HepG2 (cell line): Measurements from ENCODE around the gene ELP4. TPM values are rescaled to one million over a fixed set of nuclear protein-coding genes. Genes with fewer than 3 reads are reported as not detected.

ENCODE experiments used
- ATAC-seq: fragments of 200-7000 bp; cut with Tn5 transposase; 3 replicates; pipeline ENCODE4 v1.9.1; 2020; ENCODE audit warnings: mild to moderate bottlenecking, moderate library complexity
- BruUV-seq: library from RNA; stranded (reverse); fragments of 400-500 nt; replicated peaks from 2 replicates; lab custom pipeline; 2021; lab: Mats Ljungman, UMichigan
- CTCF ChIA-PET: fragments of 300-600 bp; formaldehyde crosslinking; extraction: SDS; loops from one replicate; lab custom pipeline; 2021; ENCODE audit warnings: low total read pairs, inconsistent platforms, low intra/inter-chr PET ratio; lab: Yijun Ruan, JAX
- POLR2A ChIA-PET: fragments of 350-600 bp; sonication (Branson Sonifier 250); formaldehyde crosslinking; loops from one replicate; lab custom pipeline; 2020; ENCODE audit warnings: antibody characterized with exemption, inconsistent platforms; lab: Yijun Ruan, JAX
- DNase-seq: peaks from one replicate; pipeline ENCODE4 v3.0.0-alpha.2; 2015; ENCODE audit warnings: low spot score
- FAIRE-seq: peaks from 3 replicates; lab custom pipeline; 2011; peaks lifted over from hg19 to GRCh38; lab: Jason Lieb, UNC
- H2AFZ ChIP-seq: one replicate; pipeline ENCODE4 v1.6.1; 2011; ENCODE audit warnings: low read length, inconsistent platforms
- H3K27ac ChIP-seq: fragments of 300-600 bp; 3 replicates; pipeline ENCODE4 v1.8.0; 2011; ENCODE audit warnings: mixed run types, mild to moderate bottlenecking, mixed read lengths, low read length, inconsistent platforms; ENCODE audit not compliant: insufficient read depth; ENCODE audit errors: extremely low read length
- H3K27me3 ChIP-seq, 2 experiments: fragments of 200-600 bp in 1 of 2; 2 replicates in 1 of 2; 3 replicates in 1 of 2; pipeline versions ENCODE4 v1.6.0 to v1.8.0; 2011; ENCODE audit warnings: low read length in 2 of 2, mild to moderate bottlenecking in 2 of 2, moderate library complexity in 2 of 2, inconsistent platforms in 1 of 2; ENCODE audit not compliant: insufficient read depth in 2 of 2, control insufficient read depth in 1 of 2
- H3K36me3 ChIP-seq, 2 experiments: fragments of 200-600 bp in 1 of 2; replicated peaks in 1 of 2; 2 replicates in 1 of 2; 3 replicates in 1 of 2; pipeline versions ENCODE4 v1.5.1 to v1.8.0; 2011; ENCODE audit warnings: low read length in 2 of 2, inconsistent platforms in 1 of 2; ENCODE audit not compliant: insufficient read depth in 2 of 2, control insufficient read depth in 1 of 2
- H3K4me1 ChIP-seq: 2 replicates; pipeline ENCODE4 v1.5.1; 2012; ENCODE audit warnings: low read length, inconsistent platforms; ENCODE audit not compliant: insufficient read depth
- H3K4me2 ChIP-seq: 2 replicates; pipeline ENCODE4 v1.6.0; 2011; ENCODE audit warnings: low read depth, low read length, inconsistent platforms
- H3K4me3 ChIP-seq, 3 experiments: fragments of 200-600 bp in 1 of 3; sonication (generic), shearing (Covaris generic) in 1 of 3; replicated peaks in 1 of 3; 2 replicates each; pipeline ENCODE4 v1.5.1; 2011 to 2016; ENCODE audit warnings: low read length in 3 of 3, inconsistent platforms in 2 of 3, low read depth in 2 of 3, mild to moderate bottlenecking in 2 of 3, control low read depth in 1 of 3, mixed read lengths in 1 of 3; ENCODE audit not compliant: insufficient read depth in 1 of 3
- H3K79me2 ChIP-seq: one replicate; pipeline ENCODE4 v1.6.1; 2011; ENCODE audit warnings: low read length, inconsistent platforms; ENCODE audit not compliant: insufficient read depth
- H3K9ac ChIP-seq: 2 replicates; pipeline ENCODE4 v1.6.0; 2011; ENCODE audit warnings: mild to moderate bottlenecking, low read depth, low read length, inconsistent platforms; ENCODE audit not compliant: insufficient read depth
- H3K9me3 ChIP-seq: 2 replicates; pipeline ENCODE4 v1.5.1; 2012; ENCODE audit warnings: mild to moderate bottlenecking, low read length
- H4K20me1 ChIP-seq: 2 replicates; pipeline ENCODE4 v1.6.0; 2011; ENCODE audit warnings: inconsistent platforms, mild to moderate bottlenecking, low read length, moderate library complexity; ENCODE audit not compliant: insufficient read depth
- CREB3 ChIP-seq: sonication (generic); formaldehyde crosslinking; IDR thresholded peaks from 2 replicates; pipeline ENCODE4 v1.5.0; 2020; ENCODE audit warnings: missing genetic modification reagents
- DNMT3B ChIP-seq: conservative IDR thresholded peaks from 2 replicates; pipeline ENCODE4 v1.6.1; 2016; ENCODE audit warnings: missing biosample characterization, control low read depth
- KDM1A ChIP-seq: IDR thresholded peaks from 2 replicates; pipeline ENCODE4 v1.6.1; 2016; ENCODE audit warnings: missing compliant biosample characterization
- NBN ChIP-seq: fragments of 450-650 bp; conservative IDR thresholded peaks from 2 replicates; pipeline ENCODE4 v1.6.1; 2017
- ZBTB33 ChIP-seq: sonication (generic); formaldehyde crosslinking; IDR thresholded peaks from 2 replicates; pipeline ENCODE4 v1.4.0; 2020; ENCODE audit warnings: missing genetic modification reagents
- ZMAT3 ChIP-seq: sonication (generic); formaldehyde crosslinking; conservative IDR thresholded peaks from 2 replicates; pipeline ENCODE4 v1.7.0; 2021; ENCODE audit warnings: missing genetic modification reagents
- ZNF225 ChIP-seq: sonication (generic); formaldehyde crosslinking; IDR thresholded peaks from 2 replicates; pipeline ENCODE4 v1.4.0; 2020; ENCODE audit warnings: mild to moderate bottlenecking, missing genetic modification reagents
- ZNF556 ChIP-seq: sonication (generic); formaldehyde crosslinking; IDR thresholded peaks from 2 replicates; pipeline ENCODE4 v1.4.0; 2020; ENCODE audit warnings: mild to moderate bottlenecking, missing genetic modification reagents, borderline replicate concordance
- ZSCAN30 ChIP-seq: sonication (generic); formaldehyde crosslinking; IDR thresholded peaks from 2 replicates; pipeline ENCODE4 v1.5.0; 2020; ENCODE audit warnings: mild to moderate bottlenecking, missing genetic modification reagents
- WGBS: methylation state at CpG from one replicate; pipeline ENCODE4 v1.1.6; 2017; ENCODE audit warnings: low lambda C conversion rate; 5-methylcytosine and 5-hydroxymethylcytosine counted together
- in situ Hi-C: cut with HindIII; loops from 2 replicates; pipeline ENCODE4 v1.10.0; 2017; ENCODE audit warnings: low pct_unique_long_range_greater_than_20kb; ENCODE audit not compliant: extremely low pct_ligation_motif_present
- intact Hi-C: fragments of 100-400 bp; cut with micrococcal nuclease; formaldehyde crosslinking; loops from one replicate; pipeline ENCODE4 v1.10.0; 2022; ENCODE audit not compliant: unreplicated experiment
- polyA plus RNA-seq, 8 experiments: library from polyadenylated mRNA; depleted of rRNA in 3 of 8; stranded (reverse) in 7 of 8; unstranded in 1 of 8; fragments of >200 nt; fragmentation: Illumina TruSeq in 4 of 8; extraction: Trizol in 4 of 8; gene quantifications; 2 replicates each; pipeline versions ENCODE4 v1.2.1 to v1.2.3, GENCODE V29; 2011 to 2016; ENCODE audit warnings: low read depth in 4 of 8, missing spikeins in 1 of 8, mixed read lengths in 1 of 8; ENCODE audit not compliant: insufficient read depth in 1 of 8
- total RNA-seq, 5 experiments: library from RNA; depleted of rRNA; stranded (reverse); fragments of >200 nt; fragmentation: Illumina TruSeq; extraction: Trizol; gene quantifications; 2 replicates each; pipeline ENCODE4 v1.2.3, GENCODE V29; 2016; ENCODE audit warnings: low read depth in 1 of 5
- TF ChIP-seq, protein P1 (sequence below): sonication (generic); formaldehyde crosslinking; IDR thresholded peaks from 2 replicates; pipeline ENCODE4 v1.4.0; 2020; ENCODE audit warnings: missing genetic modification reagents
- TF ChIP-seq, protein P2 (sequence below): sonication (generic); formaldehyde crosslinking; IDR thresholded peaks from 2 replicates; pipeline ENCODE4 v1.4.0; 2020; ENCODE audit warnings: missing genetic modification reagents
- TF ChIP-seq, protein P3 (sequence below): sonication (generic); formaldehyde crosslinking; IDR thresholded peaks from 2 replicates; pipeline ENCODE4 v1.8.1; 2023; ENCODE audit warnings: mild to moderate bottlenecking, moderate library complexity, missing genetic modification reagents
- TF ChIP-seq, protein P4 (sequence below): sonication (generic); formaldehyde crosslinking; IDR thresholded peaks from 2 replicates; pipeline ENCODE4 v1.8.1; 2022; ENCODE audit warnings: mild to moderate bottlenecking, missing genetic modification reagents

Gene ELP4
- total and polyA plus RNA-seq, 2 of the 13 experiments (the other 11 are each of a cell fraction or from before 2014, with no cell fraction given): 12.8 to 19.1 TPM

- Histone ChIP-seq H3K4me3 (peak overlapping the region; percentile 52 to 70 (median 57); a peak in 4 of 6 replicates), H3K79me2 (no peaks in the 10 kb centered on the region), H3K27ac (no peak overlapping the region), H3K36me3 (no peaks in the 10 kb centered on the region), H3K9me3 (no peaks in the 10 kb centered on the region), H3K4me1 (peaks cover 68% of the 10 kb centered on the region), H3K27me3 (peaks cover 36 to 99% of the 10 kb centered on the region in 2 experiments), H3K4me2 (peak overlapping the region; percentile 89), H2AFZ (no peak overlapping the region), H3K9ac (no peak overlapping the region), H4K20me1 (peaks cover 8% of the 10 kb centered on the region; the same call in 1 of the 2 replicates)
- ChIA-PET POLR2A (no interaction called here), CTCF (no interaction called here)
- WGBS: 15% methylated on average over 25 of the region's 35 CpGs
- intact Hi-C loops (loop anchor here (2.0 to 10.0 kb wide), 3 partner anchors 59 to 309 kb away; partner anchors contain the start of genes ELP4 and IMMP1L), in situ Hi-C loops (no loop called here)
- no TSS peak for BruUV-seq
- DNase-seq: no peak
- no peak for ATAC-seq
- no peak for FAIRE-seq
- TF ChIP-seq, protein P1, sequence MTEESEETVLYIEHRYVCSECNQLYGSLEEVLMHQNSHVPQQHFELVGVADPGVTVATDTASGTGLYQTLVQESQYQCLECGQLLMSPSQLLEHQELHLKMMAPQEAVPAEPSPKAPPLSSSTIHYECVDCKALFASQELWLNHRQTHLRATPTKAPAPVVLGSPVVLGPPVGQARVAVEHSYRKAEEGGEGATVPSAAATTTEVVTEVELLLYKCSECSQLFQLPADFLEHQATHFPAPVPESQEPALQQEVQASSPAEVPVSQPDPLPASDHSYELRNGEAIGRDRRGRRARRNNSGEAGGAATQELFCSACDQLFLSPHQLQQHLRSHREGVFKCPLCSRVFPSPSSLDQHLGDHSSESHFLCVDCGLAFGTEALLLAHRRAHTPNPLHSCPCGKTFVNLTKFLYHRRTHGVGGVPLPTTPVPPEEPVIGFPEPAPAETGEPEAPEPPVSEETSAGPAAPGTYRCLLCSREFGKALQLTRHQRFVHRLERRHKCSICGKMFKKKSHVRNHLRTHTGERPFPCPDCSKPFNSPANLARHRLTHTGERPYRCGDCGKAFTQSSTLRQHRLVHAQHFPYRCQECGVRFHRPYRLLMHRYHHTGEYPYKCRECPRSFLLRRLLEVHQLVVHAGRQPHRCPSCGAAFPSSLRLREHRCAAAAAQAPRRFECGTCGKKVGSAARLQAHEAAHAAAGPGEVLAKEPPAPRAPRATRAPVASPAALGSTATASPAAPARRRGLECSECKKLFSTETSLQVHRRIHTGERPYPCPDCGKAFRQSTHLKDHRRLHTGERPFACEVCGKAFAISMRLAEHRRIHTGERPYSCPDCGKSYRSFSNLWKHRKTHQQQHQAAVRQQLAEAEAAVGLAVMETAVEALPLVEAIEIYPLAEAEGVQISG (CRISPR knock-in tag): no peak
- TF ChIP-seq, protein P2, sequence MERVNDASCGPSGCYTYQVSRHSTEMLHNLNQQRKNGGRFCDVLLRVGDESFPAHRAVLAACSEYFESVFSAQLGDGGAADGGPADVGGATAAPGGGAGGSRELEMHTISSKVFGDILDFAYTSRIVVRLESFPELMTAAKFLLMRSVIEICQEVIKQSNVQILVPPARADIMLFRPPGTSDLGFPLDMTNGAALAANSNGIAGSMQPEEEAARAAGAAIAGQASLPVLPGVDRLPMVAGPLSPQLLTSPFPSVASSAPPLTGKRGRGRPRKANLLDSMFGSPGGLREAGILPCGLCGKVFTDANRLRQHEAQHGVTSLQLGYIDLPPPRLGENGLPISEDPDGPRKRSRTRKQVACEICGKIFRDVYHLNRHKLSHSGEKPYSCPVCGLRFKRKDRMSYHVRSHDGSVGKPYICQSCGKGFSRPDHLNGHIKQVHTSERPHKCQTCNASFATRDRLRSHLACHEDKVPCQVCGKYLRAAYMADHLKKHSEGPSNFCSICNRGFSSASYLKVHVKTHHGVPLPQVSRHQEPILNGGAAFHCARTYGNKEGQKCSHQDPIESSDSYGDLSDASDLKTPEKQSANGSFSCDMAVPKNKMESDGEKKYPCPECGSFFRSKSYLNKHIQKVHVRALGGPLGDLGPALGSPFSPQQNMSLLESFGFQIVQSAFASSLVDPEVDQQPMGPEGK (CRISPR knock-in tag): no peak
- TF ChIP-seq ZNF556 (CRISPR knock-in tag): no peak
- TF ChIP-seq ZNF225 (CRISPR knock-in tag): no peak
- no peak for TF ChIP-seq ZMAT3 (CRISPR knock-in tag)
- TF ChIP-seq ZSCAN30: no peak
- TF ChIP-seq, protein P3, sequence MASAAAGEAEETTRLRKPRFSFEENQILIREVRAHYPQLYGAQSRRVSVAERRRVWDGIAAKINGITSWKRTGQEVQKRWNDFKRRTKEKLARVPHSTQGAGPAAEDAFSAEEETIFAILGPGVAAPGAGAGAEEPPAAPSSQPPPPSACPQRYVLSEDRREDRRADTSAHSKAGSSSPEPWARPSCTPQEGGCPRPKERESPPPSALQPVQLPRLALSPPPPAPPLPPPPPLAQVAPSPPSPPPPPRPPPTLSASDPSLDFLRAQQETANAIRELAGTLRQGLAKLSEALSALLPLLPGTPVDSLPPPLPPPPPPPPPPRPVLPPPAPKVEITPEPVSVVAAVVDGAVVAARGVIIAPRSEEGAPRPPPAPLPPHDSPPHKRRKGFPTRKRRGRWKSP (CRISPR knock-in tag): 0 out of 2 replicates have a peak, but pooled peaks have one; percentile 10
- no peak for TF ChIP-seq DNMT3B (CRISPR knock-in tag)
- no peak for TF ChIP-seq NBN
- TF ChIP-seq ZBTB33 (CRISPR knock-in tag): no peak
- TF ChIP-seq, protein P4, sequence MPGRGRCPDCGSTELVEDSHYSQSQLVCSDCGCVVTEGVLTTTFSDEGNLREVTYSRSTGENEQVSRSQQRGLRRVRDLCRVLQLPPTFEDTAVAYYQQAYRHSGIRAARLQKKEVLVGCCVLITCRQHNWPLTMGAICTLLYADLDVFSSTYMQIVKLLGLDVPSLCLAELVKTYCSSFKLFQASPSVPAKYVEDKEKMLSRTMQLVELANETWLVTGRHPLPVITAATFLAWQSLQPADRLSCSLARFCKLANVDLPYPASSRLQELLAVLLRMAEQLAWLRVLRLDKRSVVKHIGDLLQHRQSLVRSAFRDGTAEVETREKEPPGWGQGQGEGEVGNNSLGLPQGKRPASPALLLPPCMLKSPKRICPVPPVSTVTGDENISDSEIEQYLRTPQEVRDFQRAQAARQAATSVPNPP (CRISPR knock-in tag): no peak
- TF ChIP-seq KDM1A: no peak
- no peak for TF ChIP-seq CREB3 (CRISPR knock-in tag)
Measured at GRCh38 chr11:31813391-31814175, 304.0 kb downstream of the ELP4 start.
